Measurements from ENCODE around the gene FGFRL1.

FGFRL1 gene
- 15.3 to 33.5 (median 29.0) reads per million in 4 donors for total RNA-seq

GRCh38 chr4:1011022-1011665, at the start of gene FGFRL1:
Gene FGFRL1, plus strand, starts transcription at chr4:1011626. Its CDS starts 860 bp downstream, at chr4:1012486.
- DNase-seq: peak; percentile 83 to 91 (median 90)

GRCh38 chr4:962231-963208, 48.9 kb upstream of the FGFRL1 start:
- no peak for DNase-seq

DNA sequence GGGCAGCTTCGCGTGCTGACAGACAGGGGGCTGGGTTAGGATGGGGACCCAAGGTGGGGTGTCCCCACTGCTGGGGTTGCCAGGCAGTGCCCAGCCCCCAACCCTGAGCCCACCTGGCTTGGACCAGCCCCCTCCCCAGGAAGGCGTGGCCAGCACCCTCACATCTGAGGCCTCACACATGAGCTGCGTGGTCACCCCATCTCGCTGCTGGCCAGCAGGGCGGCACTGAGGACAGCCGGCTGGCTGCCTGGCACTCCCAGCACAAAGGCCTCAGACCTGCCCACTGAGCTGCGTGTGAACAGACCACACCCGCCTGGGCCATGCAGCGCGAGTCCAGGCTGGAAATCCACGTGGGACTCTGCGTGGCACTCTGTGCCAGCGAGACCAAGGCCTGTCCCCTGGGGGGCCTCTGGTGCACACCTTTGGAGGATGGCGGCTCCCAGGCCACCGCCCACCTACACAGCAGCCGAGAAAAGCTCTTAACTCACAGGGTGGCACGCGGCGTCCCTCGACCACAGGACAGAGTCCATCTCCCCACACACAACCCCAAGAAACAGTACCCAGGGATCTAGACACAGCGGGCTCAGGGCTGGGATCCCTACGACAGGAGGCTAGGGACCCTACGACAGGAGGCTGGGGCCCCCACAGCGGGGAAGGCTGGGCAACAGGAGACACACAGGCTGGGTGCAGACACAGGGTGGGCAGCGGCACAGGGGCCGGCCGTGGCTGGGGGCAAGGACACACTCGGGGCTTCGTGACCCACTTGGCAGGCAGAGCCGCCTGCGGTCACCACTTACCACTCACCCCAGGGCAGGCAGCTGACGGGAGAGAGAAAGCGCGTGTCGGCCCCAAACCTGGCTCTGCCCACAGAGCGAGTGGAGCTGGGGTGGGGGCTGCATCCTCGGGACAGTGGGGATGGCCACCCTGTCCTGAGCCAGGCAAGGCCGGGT, 47.9 kb upstream of the FGFRL1 start:
- no peak for DNase-seq

- DNase-seq: no peak
Observed at GRCh38 chr4:964346-965025, 46.9 kb upstream of the FGFRL1 start.

GRCh38 chr4:965048-965765, 46.2 kb upstream of the FGFRL1 start:
- no peak for DNase-seq

DNA sequence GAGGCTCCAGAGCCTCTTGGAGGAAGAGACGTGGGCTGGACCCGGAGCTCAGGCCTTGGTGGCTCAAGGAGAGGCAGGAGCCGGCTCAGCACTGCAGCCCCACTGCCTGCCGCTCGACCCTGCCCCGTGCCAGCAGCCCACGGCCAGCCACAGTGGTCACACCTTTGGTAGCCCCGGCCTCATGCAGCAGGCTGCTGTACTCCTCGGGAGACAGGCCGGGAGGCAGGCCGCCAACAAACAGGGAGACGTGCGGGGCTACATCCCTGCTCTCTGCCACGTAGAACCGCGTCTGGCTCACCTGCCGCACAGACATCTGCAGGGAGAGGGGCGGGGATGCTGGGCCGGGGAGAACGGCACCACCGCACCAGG, 45.7 kb upstream of the FGFRL1 start:
- DNase-seq: no peak

DNA sequence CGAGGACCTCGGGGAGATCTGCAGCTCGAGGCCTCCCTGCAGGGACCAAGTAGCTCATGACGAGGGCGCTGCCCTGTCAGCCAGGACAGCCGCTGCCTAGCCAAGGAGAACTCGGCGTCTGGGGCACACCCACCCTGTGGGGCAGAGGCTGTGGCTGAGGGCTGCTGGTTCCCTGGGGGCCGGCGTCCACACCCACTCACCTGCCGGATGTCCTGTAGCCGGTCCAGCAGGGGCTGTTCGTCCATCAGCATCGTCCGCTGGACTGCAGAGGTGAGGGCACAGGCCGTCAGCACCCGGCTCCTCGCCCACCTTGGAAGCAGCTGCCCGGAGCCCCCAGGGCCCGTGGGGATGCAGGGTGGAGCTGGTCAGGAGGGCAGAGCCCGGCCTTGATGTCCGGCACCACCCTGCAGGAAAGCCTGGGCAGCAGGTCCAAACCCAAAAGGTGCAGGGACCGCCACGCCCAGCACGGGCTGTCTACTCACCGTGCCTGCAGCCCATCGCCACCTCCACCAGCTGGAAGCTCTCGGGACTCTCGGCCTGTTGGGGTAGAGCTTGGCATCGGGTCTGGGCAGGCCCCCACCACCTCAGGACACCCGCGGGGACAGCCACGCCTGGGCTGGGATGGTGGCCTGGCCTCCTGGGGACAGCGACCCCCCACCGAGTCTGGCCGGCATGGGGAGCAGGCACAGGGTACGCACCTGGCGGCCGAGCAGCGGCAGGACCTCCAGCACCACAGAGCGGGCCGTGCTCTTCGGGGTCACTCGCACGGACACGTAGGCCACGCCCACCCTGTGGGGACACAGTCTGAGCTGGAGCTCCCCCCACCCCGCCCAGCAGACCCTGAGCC, 44.9 kb upstream of the FGFRL1 start:
- no peak for DNase-seq

GRCh38 chr4:967113-968104, 44.0 kb upstream of the FGFRL1 start:
- no peak for DNase-seq

- DNase-seq: no peak
Observed at GRCh38 chr4:968221-968620, 43.2 kb upstream of the FGFRL1 start.

DNA sequence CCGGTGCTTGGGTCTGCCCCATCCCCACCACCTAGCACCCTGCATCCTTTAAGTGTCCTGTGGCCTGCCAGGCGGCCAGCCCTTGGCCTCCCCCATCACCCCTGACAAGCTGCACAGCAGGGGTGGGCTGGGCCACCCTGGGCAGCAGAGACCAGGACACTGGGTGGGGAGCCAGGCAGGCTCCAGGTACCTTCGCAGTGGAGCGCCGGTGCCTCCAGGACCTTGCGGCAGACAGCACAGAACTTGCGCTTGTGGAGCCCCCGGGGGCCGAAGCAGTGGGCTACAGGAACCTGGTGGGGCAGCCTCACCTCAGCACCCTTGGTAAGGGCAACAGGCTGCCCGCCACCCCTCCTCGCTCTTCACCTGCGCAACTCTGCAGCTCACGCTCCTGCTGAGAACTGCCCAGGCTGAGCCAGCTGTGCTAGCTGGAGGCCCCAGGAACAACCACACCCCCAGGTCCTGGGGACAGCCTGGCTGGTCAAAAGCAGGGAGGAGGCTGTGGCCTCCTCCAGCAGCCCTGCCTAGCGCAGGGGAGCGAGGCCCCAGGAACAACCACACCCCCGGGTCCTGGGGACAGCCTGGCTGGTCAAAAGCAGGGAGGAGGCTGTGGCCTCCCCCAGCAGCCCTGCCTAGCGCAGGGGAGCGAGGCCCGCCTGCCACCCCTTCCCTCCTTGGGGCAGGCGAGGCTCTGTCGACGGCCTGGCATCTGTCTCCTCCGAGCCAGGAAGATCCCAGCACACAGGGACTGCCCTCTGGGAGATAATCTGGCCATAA, 42.6 kb upstream of the FGFRL1 start:
- no peak for DNase-seq

DNA sequence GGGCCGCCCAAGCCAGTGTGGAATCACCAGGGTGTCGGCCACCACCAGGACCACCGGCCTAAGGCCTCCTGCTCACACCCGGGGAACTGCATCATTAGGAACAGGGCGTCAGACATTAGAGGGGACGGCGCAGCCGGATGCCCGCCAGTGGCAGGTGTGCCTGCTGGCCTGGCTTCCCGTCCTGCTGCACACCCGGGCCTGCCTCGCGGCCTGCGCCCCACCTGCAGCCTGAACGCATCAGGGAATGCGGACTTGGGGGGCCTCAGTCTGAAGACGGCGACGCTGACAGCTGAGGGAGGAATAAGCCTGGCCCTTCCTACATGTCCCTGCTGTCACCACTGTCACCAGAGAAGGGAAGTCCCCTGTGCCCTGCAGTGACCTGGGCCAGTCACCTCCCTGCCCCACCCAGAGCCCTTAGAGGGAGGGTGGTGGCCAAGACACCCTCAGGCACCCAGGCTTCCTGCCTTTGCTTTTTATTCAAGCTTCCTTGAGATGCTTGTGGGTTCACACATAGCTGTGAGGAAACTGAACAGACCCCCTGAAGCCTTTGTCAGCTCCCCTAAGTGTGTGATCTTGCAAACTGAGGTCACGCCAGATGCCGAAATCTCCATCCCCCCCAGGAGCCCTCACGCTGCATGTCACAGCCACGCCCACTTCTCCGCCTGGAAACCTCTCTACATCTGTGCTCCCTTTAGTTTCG, 41.2 kb upstream of the FGFRL1 start:
- no peak for DNase-seq

DNA sequence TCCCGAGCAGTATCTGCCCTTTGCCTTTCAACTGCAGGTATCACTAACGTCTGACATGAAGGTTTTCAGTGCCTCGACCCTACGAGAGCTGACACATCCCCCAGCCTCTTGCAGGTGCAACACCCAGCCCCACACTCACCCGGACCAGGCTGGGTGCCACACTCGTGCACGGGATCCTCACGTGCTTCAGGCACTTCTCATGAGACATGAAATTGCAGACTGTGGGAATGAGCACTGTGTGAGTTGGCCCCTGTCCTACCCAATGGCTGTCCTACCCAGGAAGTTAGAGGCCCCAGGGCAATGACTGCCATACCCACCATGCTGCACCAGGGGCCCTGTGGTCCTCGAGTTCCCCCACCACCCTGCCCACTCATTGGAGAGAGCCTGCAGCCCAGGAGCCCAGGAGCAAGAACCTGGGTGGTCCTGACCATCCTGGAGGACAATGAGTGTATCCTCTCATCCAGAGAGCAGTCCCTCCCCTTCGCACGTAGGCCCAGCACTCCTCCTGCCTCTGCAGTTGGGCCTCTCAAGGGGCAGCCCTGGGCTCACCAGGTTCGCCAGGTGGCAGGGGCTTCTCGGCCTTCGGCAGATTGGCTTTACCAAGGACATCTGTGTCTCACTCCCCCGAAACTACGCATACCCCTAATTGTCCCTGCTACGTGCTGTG, 40.4 kb upstream of the FGFRL1 start:
- no peak for DNase-seq

DNA sequence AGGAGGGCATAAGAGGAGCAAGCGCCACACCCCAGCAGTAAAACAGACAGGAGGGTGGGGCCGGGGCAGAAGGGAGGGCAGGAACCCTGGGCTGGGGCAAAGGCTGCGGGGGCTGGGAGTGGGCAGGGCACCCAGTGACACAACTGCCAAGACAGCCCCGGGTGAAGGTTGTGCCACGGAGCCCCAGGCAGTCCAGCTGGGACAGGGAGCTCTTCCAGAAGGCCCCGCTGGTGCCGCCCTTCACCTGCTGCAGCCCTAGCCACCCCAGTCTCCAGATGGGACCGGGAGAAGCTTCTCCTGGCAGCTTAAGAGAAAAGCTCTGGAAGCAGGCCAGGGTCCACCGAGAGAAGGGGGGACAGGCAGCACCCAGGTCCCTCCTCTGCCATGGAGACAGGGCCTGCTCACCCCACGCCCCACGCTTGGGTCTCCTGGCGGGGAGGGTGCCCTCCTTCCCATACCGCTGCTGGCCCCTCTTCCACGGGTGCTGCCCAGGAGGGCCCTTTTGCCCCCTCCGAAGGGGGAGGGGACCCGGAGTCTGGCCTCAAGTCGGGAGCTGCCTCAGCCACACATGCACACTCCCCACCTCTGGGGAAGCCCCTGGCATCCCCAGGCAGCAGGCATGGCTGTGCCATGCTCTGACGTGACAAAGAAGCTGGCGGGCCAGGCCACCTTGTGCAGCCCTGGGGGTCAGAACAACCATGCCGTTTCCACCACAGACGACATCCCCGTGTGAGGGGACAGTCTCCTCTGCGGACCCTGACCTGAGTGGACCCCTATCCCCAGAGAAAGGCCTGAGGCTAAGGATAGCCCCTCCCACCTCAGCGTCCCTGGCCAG, 39.5 kb upstream of the FGFRL1 start:
- DNase-seq: no peak

GRCh38 chr4:972651-973424, 38.6 kb upstream of the FGFRL1 start:
- peak; percentile 33 to 59 (median 45) for DNase-seq

Data from T-helper 1 cell (primary cell).